PFSK-1 (cell line): Measurements from ENCODE around the gene SEMA6A.

Source experiments
- FOXP2 ChIP-seq: optimal IDR thresholded peaks from 2 replicates; pipeline ENCODE3; 2011; ENCODE audit warnings: borderline replicate concordance, control low read depth, inconsistent platforms; ENCODE audit not compliant: insufficient read depth; ENCODE audit errors: extremely low read length, extremely low read depth
- POLR2AphosphoS5 ChIP-seq: IDR thresholded peaks from 2 replicates; pipeline ENCODE4 v1.6.1; 2012; ENCODE audit warnings: low read depth, mild to moderate bottlenecking, control low read depth, low read length, moderate library complexity
- REST ChIP-seq, 2 experiments: IDR thresholded peaks; 2 replicates each; pipeline versions ENCODE4 v1.6.1 to v1.8.0; 2011 to 2012; ENCODE audit warnings: low read depth in 2 of 2, low read length in 2 of 2, control low read depth in 1 of 2, inconsistent platforms in 1 of 2, mild to moderate bottlenecking in 1 of 2, moderate library complexity in 1 of 2; ENCODE audit not compliant: insufficient read depth in 1 of 2
- SIN3A ChIP-seq: IDR thresholded peaks from 2 replicates; pipeline ENCODE4 v1.6.1; 2012; ENCODE audit warnings: mild to moderate bottlenecking, low read length, moderate library complexity, borderline replicate concordance; ENCODE audit not compliant: insufficient read depth
- TAF1 ChIP-seq: IDR thresholded peaks from 2 replicates; pipeline ENCODE4 v1.6.1; 2012; ENCODE audit warnings: low read length, control low read depth, borderline replicate concordance; ENCODE audit not compliant: insufficient read depth

The SEMA6A gene

GRCh38 chr5:116449458-116449857, 125.2 kb downstream of the SEMA6A start:
- TF ChIP-seq REST (IDR thresholded peaks at IDR 0.05; ENCODE audit: insufficient read depth in 1 of 2, low read depth in 2 of 2, low read length in 2 of 2) (no peak), TAF1 (no peak), SIN3A (no peak), FOXP2 (no peak), POLR2AphosphoS5 (no peak)

DNA sequence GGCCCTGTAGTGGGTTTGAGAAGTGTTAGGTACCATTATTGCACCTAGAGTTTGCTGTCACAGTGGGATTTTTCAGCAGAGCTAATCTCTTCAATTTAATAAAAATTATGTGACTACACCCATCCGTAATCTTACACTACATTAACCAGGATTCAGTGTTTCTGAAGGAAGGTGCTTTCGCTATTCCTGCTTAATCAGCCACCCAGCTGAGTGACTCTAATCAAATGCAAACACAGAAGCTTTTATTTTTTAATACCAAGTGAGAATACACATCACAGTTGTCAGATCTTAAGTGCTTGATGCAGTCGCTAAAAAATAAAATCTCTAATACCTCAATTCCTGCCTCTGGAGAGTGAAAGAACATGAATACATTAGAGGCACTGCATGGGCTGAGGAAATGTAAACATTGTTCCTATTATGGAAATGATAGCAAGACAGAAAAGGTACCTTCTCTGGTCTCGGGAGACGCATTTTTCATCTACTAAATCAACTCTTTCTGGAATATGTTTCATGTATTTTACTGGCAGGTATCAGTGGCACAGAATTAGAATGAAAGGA, 125.7 kb downstream of the SEMA6A start:
- no peak for TF ChIP-seq FOXP2
- no peak for TF ChIP-seq TAF1
- no peak for TF ChIP-seq POLR2AphosphoS5
- TF ChIP-seq REST (IDR thresholded peaks at IDR 0.05; ENCODE audit: insufficient read depth in 1 of 2, low read depth in 2 of 2, low read length in 2 of 2) = no peak
- TF ChIP-seq SIN3A = no peak

DNA sequence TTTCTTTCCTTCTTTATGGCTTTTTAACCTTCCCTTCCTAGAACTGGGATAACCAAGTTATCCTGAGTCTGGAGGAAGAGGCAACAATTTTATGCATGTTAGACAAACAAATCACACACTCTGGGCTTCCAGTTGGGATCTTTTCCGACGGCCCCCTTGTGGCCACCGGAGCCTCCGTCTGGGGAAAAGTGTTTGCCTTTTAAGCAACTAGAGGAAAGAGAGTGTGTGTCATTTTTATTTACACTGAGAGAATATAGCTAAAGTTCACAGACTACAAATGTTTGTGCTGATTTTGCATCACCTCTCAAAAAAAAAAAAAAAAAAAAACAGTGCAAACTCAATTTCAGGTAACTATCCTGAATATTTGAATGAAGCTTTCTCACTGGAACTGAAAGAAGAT, 126.2 kb downstream of the SEMA6A start:
- TF ChIP-seq SIN3A (no peak), FOXP2 (no peak), TAF1 (no peak), REST (IDR thresholded peaks at IDR 0.05; ENCODE audit: insufficient read depth in 1 of 2, low read depth in 2 of 2, low read length in 2 of 2) (no peak), POLR2AphosphoS5 (no peak)

DNA sequence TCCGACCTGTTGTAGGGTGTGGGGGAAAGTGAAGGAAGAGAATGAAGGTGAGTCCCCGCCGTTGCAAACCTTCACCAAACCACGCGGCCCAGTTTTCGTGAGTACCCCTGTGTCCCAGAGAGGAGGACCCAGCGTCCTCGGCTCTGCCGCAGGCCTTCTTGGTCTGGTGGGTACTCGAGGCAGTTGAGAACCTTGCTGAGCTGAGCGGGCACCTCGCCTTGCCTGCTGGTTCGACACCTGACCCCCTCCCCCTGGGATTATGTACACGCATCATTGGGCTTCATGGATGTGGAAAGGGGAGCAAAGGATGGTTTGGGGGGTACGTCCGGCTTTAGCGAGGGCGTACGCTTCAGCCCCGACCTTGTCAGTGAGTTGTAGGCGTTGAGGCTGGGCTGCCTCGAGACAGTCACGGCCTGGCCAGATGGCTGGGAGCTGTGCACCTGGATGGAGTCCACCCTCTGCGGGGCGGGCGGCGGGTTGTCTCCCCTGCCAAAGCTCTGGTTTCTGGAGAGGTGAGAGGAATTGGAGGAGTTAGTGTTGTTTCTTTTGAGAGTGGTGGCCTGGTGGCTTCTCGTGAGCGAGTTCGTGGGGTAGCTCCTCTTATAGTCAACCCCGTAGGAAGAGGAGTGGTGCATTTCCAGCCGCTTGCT, 128.1 kb downstream of the SEMA6A start:
- TF ChIP-seq POLR2AphosphoS5 = no peak
- TF ChIP-seq FOXP2 = no peak
- no peak for TF ChIP-seq REST (IDR thresholded peaks at IDR 0.05; ENCODE audit: insufficient read depth in 1 of 2, low read depth in 2 of 2, low read length in 2 of 2)
- TF ChIP-seq TAF1 = no peak

DNA sequence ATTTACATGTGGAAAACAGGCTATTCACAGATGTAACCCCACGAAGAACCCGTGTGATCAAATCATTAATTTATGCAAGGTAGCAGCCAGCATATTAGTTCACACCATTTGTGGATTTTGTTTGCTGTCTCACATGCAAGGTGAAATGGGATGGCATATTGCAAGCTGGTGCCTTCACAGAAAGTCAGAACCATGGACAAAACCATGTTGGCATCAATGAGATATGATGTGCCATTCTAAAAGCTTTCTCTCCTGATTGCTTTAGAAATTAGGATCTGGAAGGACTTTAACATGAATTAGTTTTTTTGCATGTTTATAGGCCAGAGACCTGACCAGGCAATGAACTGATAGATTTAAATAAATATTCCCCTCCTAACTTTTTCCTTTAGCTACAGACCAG, 129.3 kb downstream of the SEMA6A start:
- TF ChIP-seq REST (IDR thresholded peaks at IDR 0.05; ENCODE audit: insufficient read depth in 1 of 2, low read depth in 2 of 2, low read length in 2 of 2) = peak in 1 of 2 experiments; percentile 67; a peak in 1 of 4 replicates
- no peak for TF ChIP-seq TAF1
